SJSA1 (cell line): ENCODE results near the gene NECTIN2. TPM values are rescaled to one million over a fixed set of nuclear protein-coding genes. Genes with fewer than 3 reads are reported as not detected.
"Not testable (repeated sequence)": the region's sequence is repeated elsewhere in the genome, so short reads cannot be mapped to it uniquely, and the experiment has no call there.

ENCODE experiments used
- DNase-seq, 2 experiments: peaks; one replicate each; pipeline ENCODE4 v3.0.0-alpha.2; 2015 to 2020; ENCODE audit warnings: low spot score in 2 of 2, low read depth in 1 of 2
- H3K27ac ChIP-seq: fragments of 250-450 bp; sonication (Bioruptor Pico); 2 replicates; pipeline ENCODE4 v1.5.1; 2020; ENCODE audit warnings: mild to moderate bottlenecking, moderate library complexity
- H3K27me3 ChIP-seq: fragments of 250-450 bp; sonication (Bioruptor Pico); replicated peaks from 2 replicates; pipeline ENCODE4 v1.5.1; 2020; ENCODE audit warnings: mild to moderate bottlenecking, moderate library complexity
- H3K36me3 ChIP-seq: fragments of 250-450 bp; sonication (Bioruptor Pico); 2 replicates; pipeline ENCODE4 v1.5.1; 2020; ENCODE audit warnings: mild to moderate bottlenecking
- H3K4me1 ChIP-seq: fragments of 250-450 bp; sonication (Bioruptor Pico); replicated peaks from 2 replicates; pipeline ENCODE4 v1.6.1; 2021; ENCODE audit warnings: mild to moderate bottlenecking
- H3K4me3 ChIP-seq: fragments of 250-450 bp; sonication (Bioruptor Pico); 2 replicates; pipeline ENCODE4 v1.5.1; 2020; ENCODE audit warnings: mild to moderate bottlenecking
- H3K9me3 ChIP-seq: fragments of 250-450 bp; sonication (Bioruptor Pico); replicated peaks from 2 replicates; pipeline ENCODE4 v1.5.1; 2020; ENCODE audit warnings: mild to moderate bottlenecking
- total RNA-seq: library from RNA; depleted of rRNA; stranded (reverse); fragments of >200 nt; shearing (Covaris generic); gene quantifications from 2 replicates; pipeline ENCODE4 v1.2.3, GENCODE V29; 2014

The NECTIN2 gene
- total RNA-seq, 1 experiment from 2014 or later, result 246 TPM

- Histone ChIP-seq H3K36me3 (peaks cover 74% of the 10 kb centered on the region), H3K27me3 (no peaks in the 10 kb centered on the region), H3K27ac (no peak overlapping the region), H3K4me1 (peaks cover 35% of the 10 kb centered on the region), H3K9me3 (no peaks in the 10 kb centered on the region), H3K4me3 (no peak overlapping the region)
- DNase-seq, result no peak
Measured at GRCh38 chr19:44850641-44851109, 4.6 kb downstream of the NECTIN2 start.

GRCh38 chr19:44851427-44851826 is 5.3 kb downstream of the NECTIN2 start:
- no peaks in the 10 kb centered on the region for H3K9me3 ChIP-seq
- no peak for DNase-seq
- peaks cover 43% of the 10 kb centered on the region for H3K4me1 ChIP-seq
- H3K36me3 ChIP-seq, result peaks cover 78% of the 10 kb centered on the region
- H3K27ac ChIP-seq, result no peak overlapping the region
- no peaks in the 10 kb centered on the region for H3K27me3 ChIP-seq
- H3K4me3 ChIP-seq, result no peak overlapping the region

GRCh38 chr19:44855606-44856005 is 9.5 kb downstream of the NECTIN2 start:
- Histone ChIP-seq H3K27me3 (no peaks in the 10 kb centered on the region), H3K36me3 (peaks cover 68% of the 10 kb centered on the region), H3K27ac (no peak overlapping the region; the same call in 1 of the 2 replicates), H3K4me3 (no peak overlapping the region), H3K9me3 (no peaks in the 10 kb centered on the region), H3K4me1 (peaks cover 30% of the 10 kb centered on the region)
- DNase-seq, result no peak

- H3K36me3 ChIP-seq, result peaks cover 68% of the 10 kb centered on the region
- no peak overlapping the region for H3K4me3 ChIP-seq
- peak; percentile 75 to 78 for DNase-seq
- H3K4me1 ChIP-seq, result peaks cover 27% of the 10 kb centered on the region
- H3K27me3 ChIP-seq, result no peaks in the 10 kb centered on the region
- H3K27ac ChIP-seq, result peak overlapping the region; percentile 40
- H3K9me3 ChIP-seq, result no peaks in the 10 kb centered on the region
Measured at GRCh38 chr19:44856421-44857083, 10.5 kb downstream of the NECTIN2 start.

GRCh38 chr19:44857837-44858236 is 11.7 kb downstream of the NECTIN2 start:
- Histone ChIP-seq H3K9me3 (no peaks in the 10 kb centered on the region), H3K4me3 (no peak overlapping the region), H3K4me1 (peaks cover 27% of the 10 kb centered on the region), H3K27ac (no peak overlapping the region), H3K36me3 (peaks cover 74% of the 10 kb centered on the region), H3K27me3 (no peaks in the 10 kb centered on the region)
- DNase-seq, result no peak

- Histone ChIP-seq H3K4me1 (peaks cover 28% of the 10 kb centered on the region), H3K36me3 (peaks cover 80% of the 10 kb centered on the region)
Measured at GRCh38 chr19:44861576-44861975, 15.5 kb downstream of the NECTIN2 start.

GRCh38 chr19:44863990-44864389 is 17.9 kb downstream of the NECTIN2 start:
- Histone ChIP-seq H3K27ac (no peak overlapping the region), H3K4me1 (peaks cover 38% of the 10 kb centered on the region), H3K27me3 (no peaks in the 10 kb centered on the region), H3K36me3 (peaks cover 81% of the 10 kb centered on the region), H3K9me3 (no peaks in the 10 kb centered on the region), H3K4me3 (no peak overlapping the region)
- no peak for DNase-seq

More at GRCh38 chr19:44861576-44861975, 15.5 kb downstream of the NECTIN2 start:
- H3K4me3 ChIP-seq, DNase-seq, H3K27ac ChIP-seq, H3K27me3 ChIP-seq, H3K9me3 ChIP-seq: not testable (repeated sequence)

GRCh38 chr19:44865196-44865767 is 19.2 kb downstream of the NECTIN2 start:
- Histone ChIP-seq H3K9me3 (no peaks in the 10 kb centered on the region), H3K4me3 (no peak overlapping the region), H3K4me1 (peaks cover 51% of the 10 kb centered on the region), H3K36me3 (peaks cover 78% of the 10 kb centered on the region), H3K27me3 (no peaks in the 10 kb centered on the region), H3K27ac (no peak overlapping the region)
- DNase-seq, result no peak

GRCh38 chr19:44866664-44867063 is 20.6 kb downstream of the NECTIN2 start:
- DNase-seq, result no peak
- H3K4me1 ChIP-seq, result peaks cover 59% of the 10 kb centered on the region
- peak overlapping the region; percentile 33; the same call in 1 of the 2 replicates for H3K27ac ChIP-seq

GRCh38 chr19:44867578-44867977 is 21.5 kb downstream of the NECTIN2 start:
- Histone ChIP-seq H3K9me3 (no peaks in the 10 kb centered on the region), H3K4me3 (no peak overlapping the region), H3K27me3 (no peaks in the 10 kb centered on the region), H3K4me1 (peaks cover 59% of the 10 kb centered on the region), H3K36me3 (peaks cover 81% of the 10 kb centered on the region), H3K27ac (peak overlapping the region; percentile 99; the same call in 1 of the 2 replicates)
- DNase-seq, result no peak

More at GRCh38 chr19:44866664-44867063, 20.6 kb downstream of the NECTIN2 start:
- Histone ChIP-seq H3K9me3 (no peaks in the 10 kb centered on the region), H3K27me3 (no peaks in the 10 kb centered on the region), H3K4me3 (no peak overlapping the region), H3K36me3 (peaks cover 81% of the 10 kb centered on the region)

GRCh38 chr19:44869733-44870470 is 23.8 kb downstream of the NECTIN2 start:
- peak; percentile 85 to 96 for DNase-seq
- peak overlapping the region; percentile 50 for H3K27ac ChIP-seq
- H3K9me3 ChIP-seq, result no peaks in the 10 kb centered on the region
- H3K36me3 ChIP-seq, result peaks cover 86% of the 10 kb centered on the region
- H3K4me3 ChIP-seq, result no peak overlapping the region
- peaks cover 77% of the 10 kb centered on the region for H3K4me1 ChIP-seq
- no peaks in the 10 kb centered on the region for H3K27me3 ChIP-seq

- Histone ChIP-seq H3K4me1 (peaks cover 80% of the 10 kb centered on the region), H3K4me3 (no peak overlapping the region), H3K36me3 (peaks cover 83% of the 10 kb centered on the region), H3K27me3 (no peaks in the 10 kb centered on the region), H3K9me3 (no peaks in the 10 kb centered on the region), H3K27ac (no peak overlapping the region)
- no peak for DNase-seq
Measured at GRCh38 chr19:44871809-44872208, 25.7 kb downstream of the NECTIN2 start.

- no peaks in the 10 kb centered on the region for H3K27me3 ChIP-seq
- DNase-seq, result no peak
- H3K4me1 ChIP-seq, result peaks cover 78% of the 10 kb centered on the region
- no peak overlapping the region for H3K4me3 ChIP-seq
- H3K36me3 ChIP-seq, result peaks cover 83% of the 10 kb centered on the region
- H3K27ac ChIP-seq, result no peak overlapping the region
- no peaks in the 10 kb centered on the region for H3K9me3 ChIP-seq
Measured at GRCh38 chr19:44872661-44873060, 26.6 kb downstream of the NECTIN2 start.

GRCh38 chr19:44874317-44874716 is 28.2 kb downstream of the NECTIN2 start:
- H3K4me3 ChIP-seq, result no peak overlapping the region
- DNase-seq, result no peak
- peaks cover 92% of the 10 kb centered on the region for H3K36me3 ChIP-seq
- no peak overlapping the region for H3K27ac ChIP-seq
- H3K27me3 ChIP-seq, result no peaks in the 10 kb centered on the region
- H3K9me3 ChIP-seq, result no peaks in the 10 kb centered on the region
- peaks cover 61% of the 10 kb centered on the region for H3K4me1 ChIP-seq
